ENCODE data around the gene WASF2.

WASF2 gene

GRCh38 chr1:27357281-27358037 lies 132.5 kb downstream of the WASF2 start:
- TF ChIP-seq ZBTB7A (IDR thresholded peaks at IDR 0.05; ENCODE audit: low read depth) (no peak), RAD21 (IDR thresholded peaks at IDR 0.05; ENCODE audit: low read depth) (peak; percentile 57)

- TF ChIP-seq NFIC (IDR thresholded peaks at IDR 0.05) (no peak; the same call in 1 of the 2 replicates), USF1 (IDR thresholded peaks at IDR 0.05) (no peak), EGR1 (IDR thresholded peaks at IDR 0.05) (no peak), ZBTB7A (IDR thresholded peaks at IDR 0.05; ENCODE audit: low read depth) (no peak), CEBPB (IDR thresholded peaks at IDR 0.05) (no peak), FOXM1 (IDR thresholded peaks at IDR 0.05; ENCODE audit: borderline replicate concordance, low read depth) (no peak), MAX (IDR thresholded peaks at IDR 0.05) (no peak), TEAD4 (IDR thresholded peaks at IDR 0.05) (no peak), EP300 (IDR thresholded peaks at IDR 0.05; ENCODE audit: borderline replicate concordance) (no peak), REST (IDR thresholded peaks at IDR 0.05; ENCODE audit: low read depth) (no peak), TCF12 (IDR thresholded peaks at IDR 0.05; ENCODE audit: low read depth) (no peak), RAD21 (IDR thresholded peaks at IDR 0.05; ENCODE audit: low read depth) (no peak)
These were observed 133.2 kb downstream of the WASF2 start for GRCh38 chr1:27356619-27357280.

GRCh38 chr1:27356277-27356618 lies 133.7 kb downstream of the WASF2 start:
- no peak for TF ChIP-seq RAD21 (IDR thresholded peaks at IDR 0.05; ENCODE audit: low read depth)
- TF ChIP-seq TCF12 (IDR thresholded peaks at IDR 0.05; ENCODE audit: low read depth): no peak
- TF ChIP-seq EGR1 (IDR thresholded peaks at IDR 0.05): no peak
- no peak for TF ChIP-seq YY1 (IDR thresholded peaks at IDR 0.05; ENCODE audit: low read depth)
- TF ChIP-seq REST (IDR thresholded peaks at IDR 0.05; ENCODE audit: low read depth): no peak
- TF ChIP-seq NFIC (IDR thresholded peaks at IDR 0.05): no peak
- no peak for TF ChIP-seq MAX (IDR thresholded peaks at IDR 0.05)
- no peak for TF ChIP-seq ZBTB7A (IDR thresholded peaks at IDR 0.05; ENCODE audit: low read depth)
- no peak for TF ChIP-seq USF1 (IDR thresholded peaks at IDR 0.05)
- TF ChIP-seq FOXM1 (IDR thresholded peaks at IDR 0.05; ENCODE audit: borderline replicate concordance, low read depth): no peak
- TF ChIP-seq CREB1 (IDR thresholded peaks at IDR 0.05; ENCODE audit: low read depth): no peak
- no peak for TF ChIP-seq TEAD4 (IDR thresholded peaks at IDR 0.05)
- no peak for TF ChIP-seq CEBPB (IDR thresholded peaks at IDR 0.05)
- no peak for TF ChIP-seq TAF1 (IDR thresholded peaks at IDR 0.05; ENCODE audit: low read depth)
- TF ChIP-seq EP300 (IDR thresholded peaks at IDR 0.05; ENCODE audit: borderline replicate concordance): no peak

GRCh38 chr1:27355683-27356082 lies 134.3 kb downstream of the WASF2 start:
- no peak for TF ChIP-seq YY1 (IDR thresholded peaks at IDR 0.05; ENCODE audit: low read depth)
- no peak for TF ChIP-seq CEBPB (IDR thresholded peaks at IDR 0.05)
- TF ChIP-seq USF1 (IDR thresholded peaks at IDR 0.05): no peak
- TF ChIP-seq RAD21 (IDR thresholded peaks at IDR 0.05; ENCODE audit: low read depth): no peak
- no peak for TF ChIP-seq MAX (IDR thresholded peaks at IDR 0.05)
- TF ChIP-seq CREB1 (IDR thresholded peaks at IDR 0.05; ENCODE audit: low read depth): no peak
- TF ChIP-seq EP300 (IDR thresholded peaks at IDR 0.05; ENCODE audit: borderline replicate concordance): no peak
- no peak for TF ChIP-seq NFIC (IDR thresholded peaks at IDR 0.05)
- TF ChIP-seq REST (IDR thresholded peaks at IDR 0.05; ENCODE audit: low read depth): no peak
- TF ChIP-seq FOXM1 (IDR thresholded peaks at IDR 0.05; ENCODE audit: borderline replicate concordance, low read depth): no peak
- TF ChIP-seq TEAD4 (IDR thresholded peaks at IDR 0.05): no peak
- no peak for TF ChIP-seq ZBTB7A (IDR thresholded peaks at IDR 0.05; ENCODE audit: low read depth)
- TF ChIP-seq EGR1 (IDR thresholded peaks at IDR 0.05): no peak
- TF ChIP-seq TAF1 (IDR thresholded peaks at IDR 0.05; ENCODE audit: low read depth): no peak
- TF ChIP-seq TCF12 (IDR thresholded peaks at IDR 0.05; ENCODE audit: low read depth): no peak

Measured in Ishikawa (cell line).